H9 (cell line): ENCODE data around the gene GAS6. TPM values are rescaled to one million over a fixed set of nuclear protein-coding genes. Genes with fewer than 3 reads are reported as not detected.

ENCODE experiments used
- DNase-seq: peaks from one replicate; pipeline ENCODE4 v3.0.0-alpha.2; 2017
- H2AFZ ChIP-seq: one replicate; pipeline ENCODE4 v1.6.1; 2013; ENCODE audit warnings: mild to moderate bottlenecking, low read length, control low read depth, moderate library complexity
- H2AK5ac ChIP-seq: 2 replicates; pipeline ENCODE4 v1.6.1; 2013; ENCODE audit warnings: low read length, control low read depth, mixed read lengths; ENCODE audit not compliant: insufficient read length
- H2BK120ac ChIP-seq: one replicate; pipeline ENCODE4 v1.6.1; 2013; ENCODE audit warnings: low read depth, mild to moderate bottlenecking, low read length, control low read depth, inconsistent platforms; ENCODE audit not compliant: poor library complexity, severe bottlenecking
- H2BK12ac ChIP-seq: 2 replicates; pipeline ENCODE4 v1.6.1; 2013; ENCODE audit warnings: low read length, control low read depth, mixed read lengths, low read depth; ENCODE audit not compliant: insufficient read length
- H2BK15ac ChIP-seq: 2 replicates; pipeline ENCODE4 v1.6.1; 2013; ENCODE audit warnings: low read depth, low read length, control low read depth
- H2BK20ac ChIP-seq: one replicate; pipeline ENCODE4 v1.6.1; 2013; ENCODE audit warnings: low read depth, mild to moderate bottlenecking, low read length, control low read depth, inconsistent platforms; ENCODE audit not compliant: poor library complexity, severe bottlenecking
- H2BK5ac ChIP-seq: 2 replicates; pipeline ENCODE4 v1.6.1; 2013; ENCODE audit warnings: low read length, control low read depth, mixed read lengths; ENCODE audit not compliant: insufficient read length
- H3K14ac ChIP-seq: 2 replicates; pipeline ENCODE4 v1.6.1; 2013; ENCODE audit warnings: low read length, control low read depth; ENCODE audit not compliant: insufficient read depth
- H3K18ac ChIP-seq: 2 replicates; pipeline ENCODE4 v1.6.1; 2013; ENCODE audit warnings: low read depth, mild to moderate bottlenecking, mixed read lengths, low read length, control low read depth; ENCODE audit not compliant: insufficient read length
- H3K23ac ChIP-seq: 2 replicates; pipeline ENCODE4 v1.6.1; 2013; ENCODE audit warnings: low read length, control low read depth, mixed read lengths, low read depth; ENCODE audit not compliant: insufficient read length
- H3K23me2 ChIP-seq: 2 replicates; pipeline ENCODE4 v1.6.1; 2013; ENCODE audit warnings: low read depth, mild to moderate bottlenecking, mixed read lengths, low read length, control low read depth; ENCODE audit not compliant: insufficient read length, poor library complexity, severe bottlenecking
- H3K27ac ChIP-seq: 2 replicates; pipeline ENCODE4 v1.5.1; 2013; ENCODE audit warnings: low read length, control low read depth, mixed read lengths, low read depth; ENCODE audit not compliant: insufficient read length
- H3K27me3 ChIP-seq: 2 replicates; pipeline ENCODE4 v1.6.1; 2013; ENCODE audit warnings: low read length, control low read depth, inconsistent platforms; ENCODE audit not compliant: insufficient read depth
- H3K4ac ChIP-seq: 2 replicates; pipeline ENCODE4 v1.6.1; 2013; ENCODE audit warnings: low read depth, mild to moderate bottlenecking, control low read depth, inconsistent platforms, low read length, moderate library complexity
- H3K4me1 ChIP-seq: 2 replicates; pipeline ENCODE4 v1.6.1; 2013; ENCODE audit warnings: low read length, control low read depth, inconsistent platforms; ENCODE audit not compliant: insufficient read depth
- H3K4me2 ChIP-seq: 2 replicates; pipeline ENCODE4 v1.6.1; 2013; ENCODE audit warnings: low read length, control low read depth, mixed read lengths; ENCODE audit not compliant: insufficient read length, insufficient read depth
- H3K56ac ChIP-seq: 2 replicates; pipeline ENCODE4 v1.6.1; 2013; ENCODE audit warnings: low read depth, mild to moderate bottlenecking, mixed read lengths, low read length, control low read depth; ENCODE audit not compliant: insufficient read length
- H3K79me1 ChIP-seq: 2 replicates; pipeline ENCODE4 v1.6.1; 2013; ENCODE audit warnings: low read depth, mild to moderate bottlenecking, moderate library complexity, low read length, control low read depth, inconsistent platforms; ENCODE audit not compliant: insufficient read depth, poor library complexity, severe bottlenecking
- H3K79me2 ChIP-seq: 2 replicates; pipeline ENCODE4 v1.6.1; 2013; ENCODE audit warnings: low read length, control low read depth, inconsistent platforms; ENCODE audit not compliant: insufficient read depth
- H3K9ac ChIP-seq: 2 replicates; pipeline ENCODE4 v1.6.1; 2013; ENCODE audit warnings: low read length, control low read depth, mixed read lengths; ENCODE audit not compliant: insufficient read length; ENCODE audit errors: extremely low read depth
- H3K9me3 ChIP-seq: one replicate; pipeline ENCODE4 v1.6.1; 2013; ENCODE audit warnings: low read depth, low read length, inconsistent platforms; ENCODE audit not compliant: control insufficient read depth
- H3T11ph ChIP-seq: one replicate; pipeline ENCODE4 v1.6.1; 2013; ENCODE audit warnings: mild to moderate bottlenecking, low read length, control low read depth, inconsistent platforms
- H4K20me1 ChIP-seq: one replicate; pipeline ENCODE4 v1.6.1; 2013; ENCODE audit not compliant: control insufficient read depth, insufficient read length, insufficient read depth
- H4K5ac ChIP-seq: 2 replicates; pipeline ENCODE4 v1.6.1; 2013; ENCODE audit warnings: low read depth, mild to moderate bottlenecking, mixed read lengths, low read length, control low read depth; ENCODE audit not compliant: insufficient read length
- H4K8ac ChIP-seq: replicated peaks from 2 replicates; pipeline ENCODE4 v1.6.1; 2013; ENCODE audit warnings: low read length, control low read depth, mixed read lengths, low read depth; ENCODE audit not compliant: insufficient read length
- H4K91ac ChIP-seq: 2 replicates; pipeline ENCODE4 v1.6.1; 2013; ENCODE audit warnings: low read depth, mild to moderate bottlenecking, moderate library complexity, mixed read lengths, low read length, control low read depth; ENCODE audit not compliant: insufficient read length
- H3K27ac Mint-ChIP-seq, 3 experiments: 2 replicates in 2 of 3; 3 replicates in 1 of 3; pipeline ENCODE4 v1.8.0; 2020 to 2021; ENCODE audit warnings: mixed read lengths in 3 of 3, mild to moderate bottlenecking in 1 of 3, moderate library complexity in 1 of 3
- H3K27me3 Mint-ChIP-seq: 2 replicates; pipeline ENCODE4 v1.8.0; 2021; ENCODE audit warnings: low read depth, mild to moderate bottlenecking, moderate library complexity, mixed read lengths
- H3K36me3 Mint-ChIP-seq, 3 experiments: 2 replicates in 2 of 3; 3 replicates in 1 of 3; pipeline ENCODE4 v1.8.0; 2020 to 2021; ENCODE audit warnings: low read depth in 3 of 3, mixed read lengths in 3 of 3; ENCODE audit not compliant: insufficient read depth in 1 of 3
- H3K4me1 Mint-ChIP-seq, 2 experiments: 2 replicates each; pipeline ENCODE4 v1.8.0; 2020; ENCODE audit warnings: mixed read lengths in 2 of 2
- H3K4me3 Mint-ChIP-seq, 2 experiments: 2 replicates in 1 of 2; 3 replicates in 1 of 2; pipeline ENCODE4 v1.8.0; 2020 to 2021; ENCODE audit warnings: mild to moderate bottlenecking in 2 of 2, mixed read lengths in 2 of 2, moderate library complexity in 1 of 2
- H3K9me3 Mint-ChIP-seq, 2 experiments: 2 replicates in 1 of 2; 3 replicates in 1 of 2; pipeline ENCODE4 v1.8.0; 2020; ENCODE audit warnings: mild to moderate bottlenecking in 2 of 2, mixed read lengths in 2 of 2, moderate library complexity in 1 of 2
- CTCF ChIP-seq: fragments of 200-600 bp; sonication (generic); conservative IDR thresholded peaks from 3 replicates; pipeline ENCODE4 v1.8.0; 2021; ENCODE audit warnings: antibody characterized with exemption, mild to moderate bottlenecking
- WGBS: extraction: QIAGEN DNeasy Blood & Tissue Kit; methylation state at CpG from one replicate; pipeline ENCODE4 v1.1.7; 2013; ENCODE audit warnings: missing lambda C conversion rate, low lambda C conversion rate, mixed read lengths; ENCODE audit not compliant: insufficient read length; ENCODE audit errors: extremely low coverage; 5-methylcytosine and 5-hydroxymethylcytosine counted together
- total RNA-seq: library from RNA; stranded (reverse); gene quantifications from 2 replicates; pipeline ENCODE4 v1.2.1, GENCODE V29; 2021

The GAS6 gene
- total RNA-seq, 1 experiment from 2014 or later = 20.5 TPM

- H3K23me2 ChIP-seq = no peaks in the 10 kb centered on the region
- H3K79me1 ChIP-seq = no peaks in the 10 kb centered on the region
- no peak overlapping the region for H3K4me3 Mint-ChIP-seq
- H2BK20ac ChIP-seq = no peak overlapping the region
- H3K4me1 Mint-ChIP-seq = peaks cover 0 to 3% of the 10 kb centered on the region in 2 experiments; a peak in 1 of 4 replicates
- no peak overlapping the region for H2AK5ac ChIP-seq
- no peak overlapping the region for H2BK15ac ChIP-seq
- no peaks in the 10 kb centered on the region for H3K4me1 ChIP-seq
- H3T11ph ChIP-seq = no peak overlapping the region
- no peak for TF ChIP-seq CTCF
- no peak overlapping the region for H2BK5ac ChIP-seq
- no peak overlapping the region for H3K56ac ChIP-seq
- no peak overlapping the region for H2BK120ac ChIP-seq
- no peak for DNase-seq
- H3K9me3 Mint-ChIP-seq = no peaks in the 10 kb centered on the region
- no peak overlapping the region for H3K23ac ChIP-seq
- 0 out of 7 replicates have a peak overlapping the region, but pooled peaks of 1 of the 3 experiments have one; percentile 46 for H3K27ac Mint-ChIP-seq
- H4K5ac ChIP-seq = no peak overlapping the region
- H3K27ac ChIP-seq = no peak overlapping the region
- no peak overlapping the region for H3K18ac ChIP-seq
- no peaks in the 10 kb centered on the region for H3K27me3 ChIP-seq
- H2BK12ac ChIP-seq = no peak overlapping the region
- no peaks in the 10 kb centered on the region; the same call in 1 of the 2 replicates for H3K27me3 Mint-ChIP-seq
- no peak overlapping the region for H3K4ac ChIP-seq
- no peak overlapping the region for H3K9ac ChIP-seq
- H3K9me3 ChIP-seq = no peaks in the 10 kb centered on the region
- no peak overlapping the region for H2AFZ ChIP-seq
- WGBS = no CpG with 5 or more reads among the region's 33 CpGs
- no peak overlapping the region for H4K91ac ChIP-seq
- no peak overlapping the region; the same call in 1 of the 2 replicates for H3K14ac ChIP-seq
- H4K8ac ChIP-seq = no peak overlapping the region
- no peak overlapping the region for H3K4me2 ChIP-seq
- H3K79me2 ChIP-seq = no peaks in the 10 kb centered on the region
- no peaks in the 10 kb centered on the region for H3K36me3 Mint-ChIP-seq
- no peaks in the 10 kb centered on the region for H4K20me1 ChIP-seq
These were observed 70.8 kb downstream of the GAS6 start for GRCh38 chr13:113792886-113793717.
